Neural progenitor cell (in vitro differentiated cells): Measurements from ENCODE around the gene SLC29A1. TPM values are rescaled to one million over a fixed set of nuclear protein-coding genes. Genes with fewer than 3 reads are reported as not detected.

Experiments used
- DNase-seq: peaks from one replicate; pipeline ENCODE4 v3.0.0-alpha.2; 2016; ENCODE audit warnings: low spot score
- H2AFZ ChIP-seq: fragments of 200-600 bp; sonication (generic); replicated peaks from 2 replicates; pipeline ENCODE4 v1.6.1; 2016; ENCODE audit warnings: antibody characterized with exemption
- H3F3A ChIP-seq: fragments of 200-600 bp; sonication (generic); 2 replicates; pipeline ENCODE4 v1.6.1; 2016; ENCODE audit warnings: antibody characterized with exemption, low read depth
- H3K27ac ChIP-seq: fragments of 200-600 bp; sonication (generic); 2 replicates; pipeline ENCODE4 v1.5.1; 2016; ENCODE audit warnings: mild to moderate bottlenecking
- H3K27me3 ChIP-seq: fragments of 200-600 bp; sonication (generic); 2 replicates; pipeline ENCODE4 v1.6.1; 2016; ENCODE audit warnings: mild to moderate bottlenecking, moderate library complexity
- H3K36me3 ChIP-seq: fragments of 200-600 bp; sonication (generic); 2 replicates; pipeline ENCODE4 v1.5.1; 2016
- H3K4me1 ChIP-seq: fragments of 200-600 bp; sonication (generic); 2 replicates; pipeline ENCODE4 v1.6.1; 2016; ENCODE audit warnings: mixed run types
- H3K4me2 ChIP-seq: fragments of 200-600 bp; sonication (generic); 2 replicates; pipeline ENCODE4 v1.6.1; 2016
- H3K4me3 ChIP-seq: fragments of 200-600 bp; sonication (generic); 2 replicates; pipeline ENCODE4 v1.5.1; 2016
- H3K79me2 ChIP-seq: fragments of 200-600 bp; sonication (generic); 2 replicates; pipeline ENCODE4 v1.6.1; 2016; ENCODE audit warnings: low read depth
- H3K9ac ChIP-seq: fragments of 200-600 bp; sonication (generic); 2 replicates; pipeline ENCODE4 v1.6.1; 2016
- H3K9me3 ChIP-seq: fragments of 200-600 bp; sonication (generic); 2 replicates; pipeline ENCODE4 v1.5.1; 2016; ENCODE audit warnings: low read depth
- H4K20me1 ChIP-seq: fragments of 200-600 bp; sonication (generic); 2 replicates; pipeline ENCODE4 v1.6.1; 2016; ENCODE audit warnings: low read depth
- H3K27ac Mint-ChIP-seq: 3 replicates; pipeline ENCODE4 v1.8.0; 2021; ENCODE audit warnings: mixed read lengths
- H3K27me3 Mint-ChIP-seq: 2 replicates; pipeline ENCODE4 v1.8.0; 2022; ENCODE audit warnings: low read depth, mild to moderate bottlenecking, inconsistent platforms, moderate library complexity, mixed read lengths; ENCODE audit not compliant: insufficient read depth
- H3K36me3 Mint-ChIP-seq: 3 replicates; pipeline ENCODE4 v1.8.0; 2021; ENCODE audit warnings: mixed read lengths
- H3K4me1 Mint-ChIP-seq: 3 replicates; pipeline ENCODE4 v1.8.0; 2021; ENCODE audit warnings: mixed read lengths
- H3K4me3 Mint-ChIP-seq: 3 replicates; pipeline ENCODE4 v1.8.0; 2021; ENCODE audit warnings: mild to moderate bottlenecking, moderate library complexity, mixed read lengths
- H3K9me3 Mint-ChIP-seq: 3 replicates; pipeline ENCODE4 v1.8.0; 2020; ENCODE audit warnings: mixed read lengths
- EZH2 ChIP-seq: fragments of 200-600 bp; sonication (generic); IDR thresholded peaks from 2 replicates; pipeline ENCODE4 v1.6.1; 2017; ENCODE audit warnings: antibody characterized with exemption, mild to moderate bottlenecking, moderate library complexity
- EZH2phosphoT487 ChIP-seq: fragments of 200-600 bp; sonication (generic); IDR thresholded peaks from 2 replicates; pipeline ENCODE4 v1.6.1; 2017; ENCODE audit warnings: antibody characterized with exemption
- total RNA-seq: library from RNA; depleted of rRNA; stranded (reverse); fragments of >200 nt; gene quantifications from 2 replicates; pipeline ENCODE4 v1.2.3, GENCODE V29; 2015; ENCODE audit warnings: low replicate concordance
- TF ChIP-seq, protein P1 (sequence below): fragments of 200-600 bp; sonication (generic); IDR thresholded peaks from 2 replicates; pipeline ENCODE4 v1.5.1; 2017; ENCODE audit warnings: antibody characterized with exemption, mild to moderate bottlenecking

Gene SLC29A1
- total RNA-seq, 1 donor from 2014 or later: 34.8 TPM

GRCh38 chr6:44235891-44236516 lies 12.6 kb downstream of the SLC29A1 start:
- H3K27me3 Mint-ChIP-seq: peaks cover 9% of the 10 kb centered on the region
- H3K27me3 ChIP-seq: no peaks in the 10 kb centered on the region
- peaks cover 8% of the 10 kb centered on the region for H3K4me1 ChIP-seq
- H3K9ac ChIP-seq: no peak overlapping the region
- H3K4me3 Mint-ChIP-seq: no peak overlapping the region
- no peaks in the 10 kb centered on the region for H3K79me2 ChIP-seq
- H3K9me3 Mint-ChIP-seq: no peaks in the 10 kb centered on the region
- H3K36me3 ChIP-seq: no peaks in the 10 kb centered on the region
- no peaks in the 10 kb centered on the region for H3K9me3 ChIP-seq
- H4K20me1 ChIP-seq: no peaks in the 10 kb centered on the region
- TF ChIP-seq EZH2phosphoT487 (no peak), EZH2 (no peak)
- TF ChIP-seq, protein P1, sequence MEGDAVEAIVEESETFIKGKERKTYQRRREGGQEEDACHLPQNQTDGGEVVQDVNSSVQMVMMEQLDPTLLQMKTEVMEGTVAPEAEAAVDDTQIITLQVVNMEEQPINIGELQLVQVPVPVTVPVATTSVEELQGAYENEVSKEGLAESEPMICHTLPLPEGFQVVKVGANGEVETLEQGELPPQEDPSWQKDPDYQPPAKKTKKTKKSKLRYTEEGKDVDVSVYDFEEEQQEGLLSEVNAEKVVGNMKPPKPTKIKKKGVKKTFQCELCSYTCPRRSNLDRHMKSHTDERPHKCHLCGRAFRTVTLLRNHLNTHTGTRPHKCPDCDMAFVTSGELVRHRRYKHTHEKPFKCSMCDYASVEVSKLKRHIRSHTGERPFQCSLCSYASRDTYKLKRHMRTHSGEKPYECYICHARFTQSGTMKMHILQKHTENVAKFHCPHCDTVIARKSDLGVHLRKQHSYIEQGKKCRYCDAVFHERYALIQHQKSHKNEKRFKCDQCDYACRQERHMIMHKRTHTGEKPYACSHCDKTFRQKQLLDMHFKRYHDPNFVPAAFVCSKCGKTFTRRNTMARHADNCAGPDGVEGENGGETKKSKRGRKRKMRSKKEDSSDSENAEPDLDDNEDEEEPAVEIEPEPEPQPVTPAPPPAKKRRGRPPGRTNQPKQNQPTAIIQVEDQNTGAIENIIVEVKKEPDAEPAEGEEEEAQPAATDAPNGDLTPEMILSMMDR: no peak
- no peak for DNase-seq
- no peak overlapping the region for H3K27ac ChIP-seq
- H3K36me3 Mint-ChIP-seq: peaks cover 5% of the 10 kb centered on the region
- H3K4me3 ChIP-seq: no peak overlapping the region
- peaks cover 22% of the 10 kb centered on the region for H3F3A ChIP-seq
- no peak overlapping the region for H2AFZ ChIP-seq
- H3K4me1 Mint-ChIP-seq: peaks cover 30% of the 10 kb centered on the region
- no peak overlapping the region for H3K4me2 ChIP-seq
- H3K27ac Mint-ChIP-seq: no peak overlapping the region

DNA sequence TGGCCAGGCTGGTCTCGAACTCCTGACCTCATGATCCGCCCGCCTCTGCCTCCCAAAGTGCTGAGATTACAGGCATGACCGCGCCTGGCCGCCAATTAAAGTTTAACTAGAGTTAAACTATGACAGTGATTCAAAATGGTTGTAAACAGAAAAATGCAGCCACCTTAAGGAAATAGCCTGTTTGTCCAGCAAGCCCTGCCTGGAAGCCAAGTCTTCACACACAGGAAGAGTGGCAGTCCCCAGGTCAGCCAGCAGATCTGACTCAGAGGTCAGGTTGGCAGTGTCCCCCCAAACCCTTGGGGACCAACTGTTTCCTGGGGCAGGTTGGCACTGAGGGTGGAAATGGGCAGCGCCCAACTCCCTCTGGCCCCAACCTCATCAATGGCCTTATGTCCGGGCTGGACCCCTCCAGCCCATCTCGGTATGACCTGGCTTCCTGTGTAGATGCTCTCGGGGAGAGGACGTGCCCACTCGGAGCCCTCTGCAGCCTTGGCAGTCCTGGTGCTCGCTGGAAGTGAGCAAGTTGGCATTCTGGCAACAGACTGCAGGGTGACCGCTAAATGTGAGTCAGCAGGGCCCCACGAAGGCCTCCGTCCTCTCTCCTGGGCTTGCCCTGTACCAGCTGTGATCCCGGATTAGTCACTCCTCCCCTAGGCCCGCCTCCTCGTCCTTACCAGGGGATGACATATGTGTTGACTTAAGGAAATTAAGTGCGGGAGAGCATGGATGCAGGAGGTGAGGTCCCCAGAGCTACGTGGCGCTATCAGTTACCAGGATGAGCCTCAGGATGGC lies 13.8 kb downstream of the SLC29A1 start:
- H3K9me3 ChIP-seq: no peaks in the 10 kb centered on the region
- H3K4me3 Mint-ChIP-seq: peak overlapping the region; percentile 80
- H3K9ac ChIP-seq: no peak overlapping the region
- H3K36me3 ChIP-seq: no peaks in the 10 kb centered on the region
- peak overlapping the region; percentile 88 for H3K27ac Mint-ChIP-seq
- no peaks in the 10 kb centered on the region for H3K79me2 ChIP-seq
- no peak overlapping the region for H3K27ac ChIP-seq
- peak overlapping the region; percentile 54 for H3K4me3 ChIP-seq
- peaks cover 30% of the 10 kb centered on the region for H3K4me1 Mint-ChIP-seq
- peaks cover 23% of the 10 kb centered on the region for H3F3A ChIP-seq
- H3K4me2 ChIP-seq: peak overlapping the region; percentile 80
- H3K4me1 ChIP-seq: peaks cover 8% of the 10 kb centered on the region
- H3K36me3 Mint-ChIP-seq: peaks cover 3% of the 10 kb centered on the region
- no peaks in the 10 kb centered on the region for H3K27me3 ChIP-seq
- H3K27me3 Mint-ChIP-seq: peaks cover 7% of the 10 kb centered on the region
- H2AFZ ChIP-seq: peak overlapping the region; percentile 83
- H4K20me1 ChIP-seq: no peaks in the 10 kb centered on the region
- H3K9me3 Mint-ChIP-seq: no peaks in the 10 kb centered on the region
- TF ChIP-seq, protein P1: no peak
- TF ChIP-seq EZH2: no peak
- TF ChIP-seq EZH2phosphoT487: no peak
- DNase-seq: peak; percentile 79

- Histone ChIP-seq H3K4me2 (peak overlapping the region; percentile 80), H2AFZ (peak overlapping the region; percentile 83), H3K27ac (no peak overlapping the region), H3K9me3 (no peaks in the 10 kb centered on the region), H3K79me2 (no peaks in the 10 kb centered on the region), H3K4me1 (peaks cover 8% of the 10 kb centered on the region), H3F3A (peaks cover 29% of the 10 kb centered on the region), H3K36me3 (no peaks in the 10 kb centered on the region), H3K27me3 (no peaks in the 10 kb centered on the region), H3K4me3 (peak overlapping the region; percentile 54), H3K9ac (no peak overlapping the region), H4K20me1 (no peaks in the 10 kb centered on the region)
- no peak for TF ChIP-seq EZH2phosphoT487
- TF ChIP-seq, protein P1: peak; percentile 96
- Mint-ChIP-seq H3K27ac (peak overlapping the region; percentile 88), H3K4me3 (peak overlapping the region; percentile 80), H3K4me1 (peaks cover 30% of the 10 kb centered on the region), H3K9me3 (no peaks in the 10 kb centered on the region), H3K27me3 (peaks cover 7% of the 10 kb centered on the region), H3K36me3 (peaks cover 3% of the 10 kb centered on the region)
- peak; percentile 87 for DNase-seq
Observed at GRCh38 chr6:44237813-44238433, 14.5 kb downstream of the SLC29A1 start.
